Activated naive CD4-positive, alpha-beta T cell treated with anti-CD3 and anti-CD28 coated beads for 36 hours (primary cell): ENCODE results near the gene LAMA3. TPM values are rescaled to one million over a fixed set of nuclear protein-coding genes. Genes with fewer than 3 reads are reported as not detected.
A peak's percentile ranks its signal among the peaks of the same experiment; 100 is the strongest.

Experiments used
- CTCF ChIA-PET: fragments of 350-600 bp; sonication (Branson Sonifier 250); formaldehyde crosslinking; loops from one replicate; lab custom pipeline; 2021; ENCODE audit warnings: antibody characterized with exemption; lab: Charles Lee
- DNase-seq: peaks from one replicate; pipeline ENCODE4 v3.0.0-alpha.2; 2020
- H3K27ac Mint-ChIP-seq: one replicate; pipeline ENCODE4 v1.8.0; 2021; ENCODE audit warnings: mild to moderate bottlenecking, mixed read lengths
- H3K27me3 Mint-ChIP-seq: one replicate; pipeline ENCODE4 v1.8.0; 2021; ENCODE audit warnings: low read depth, mixed read lengths
- H3K36me3 Mint-ChIP-seq: one replicate; pipeline ENCODE4 v1.8.0; 2021; ENCODE audit warnings: low read depth, mixed read lengths
- H3K4me1 Mint-ChIP-seq: one replicate; pipeline ENCODE4 v1.8.0; 2021; ENCODE audit warnings: low read depth, mixed read lengths
- H3K4me3 Mint-ChIP-seq: one replicate; pipeline ENCODE4 v1.8.0; 2021; ENCODE audit warnings: mild to moderate bottlenecking, moderate library complexity, mixed read lengths
- H3K9me3 Mint-ChIP-seq: one replicate; pipeline ENCODE4 v1.8.0; 2021; ENCODE audit warnings: mixed read lengths
- intact Hi-C: fragments of 100-400 bp; cut with micrococcal nuclease; formaldehyde crosslinking; loops from one replicate; pipeline ENCODE4 v1.15.1; 2023
- total RNA-seq, 2 experiments: library from RNA; stranded (reverse); gene quantifications; one replicate each; pipeline ENCODE4 v1.2.3, GENCODE V29; 2021

LAMA3 gene
- total RNA-seq, 2 experiments from 2014 or later, result 0.05 to 0.10 TPM

DNA sequence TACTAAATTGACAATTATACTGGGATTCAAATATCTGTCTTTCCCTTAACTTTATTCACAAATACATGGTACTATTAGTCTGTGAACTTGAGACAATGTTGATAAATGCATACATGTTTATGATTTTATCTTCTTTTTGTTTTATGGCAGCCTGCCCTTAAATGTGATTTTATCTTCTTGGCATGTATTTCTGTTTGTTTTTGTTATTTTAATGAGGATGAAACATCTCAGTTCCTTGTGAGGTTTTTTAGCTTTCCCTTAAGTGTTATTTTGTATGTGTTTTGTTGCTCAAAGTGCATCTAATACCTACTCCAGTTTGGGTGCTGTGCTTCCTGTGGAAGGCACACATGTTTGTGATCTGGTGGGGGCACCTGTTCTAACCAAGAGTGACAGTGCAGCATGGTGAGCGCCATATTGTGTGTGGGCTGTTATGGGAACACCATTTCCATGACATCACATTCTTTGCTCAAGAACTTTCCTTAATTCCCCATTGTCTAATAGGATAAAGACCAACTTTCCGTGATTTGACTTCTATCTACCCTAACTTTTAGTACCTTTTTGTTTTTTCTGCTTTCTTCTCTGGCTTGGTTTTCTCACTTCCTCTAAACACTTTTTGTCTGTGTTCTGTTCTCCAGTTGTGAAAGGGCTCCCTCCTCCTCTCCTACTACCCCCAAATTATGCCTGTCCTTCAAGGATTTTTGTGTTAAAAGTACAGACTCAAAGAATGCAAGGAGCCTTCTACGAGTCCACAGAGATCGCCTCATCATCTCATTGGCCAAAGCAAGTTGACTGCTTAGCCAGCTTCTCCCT lies 163.2 kb downstream of the LAMA3 start:
- Mint-ChIP-seq H3K9me3 (no peaks in the 10 kb centered on the region), H3K4me3 (no peak overlapping the region), H3K4me1 (peaks cover 7% of the 10 kb centered on the region), H3K36me3 (no peaks in the 10 kb centered on the region), H3K27me3 (no peaks in the 10 kb centered on the region), H3K27ac (no peak overlapping the region)
- peak; percentile 16 for DNase-seq
- intact Hi-C loops, result no loop called here
- CTCF ChIA-PET, result no interaction called here

DNA sequence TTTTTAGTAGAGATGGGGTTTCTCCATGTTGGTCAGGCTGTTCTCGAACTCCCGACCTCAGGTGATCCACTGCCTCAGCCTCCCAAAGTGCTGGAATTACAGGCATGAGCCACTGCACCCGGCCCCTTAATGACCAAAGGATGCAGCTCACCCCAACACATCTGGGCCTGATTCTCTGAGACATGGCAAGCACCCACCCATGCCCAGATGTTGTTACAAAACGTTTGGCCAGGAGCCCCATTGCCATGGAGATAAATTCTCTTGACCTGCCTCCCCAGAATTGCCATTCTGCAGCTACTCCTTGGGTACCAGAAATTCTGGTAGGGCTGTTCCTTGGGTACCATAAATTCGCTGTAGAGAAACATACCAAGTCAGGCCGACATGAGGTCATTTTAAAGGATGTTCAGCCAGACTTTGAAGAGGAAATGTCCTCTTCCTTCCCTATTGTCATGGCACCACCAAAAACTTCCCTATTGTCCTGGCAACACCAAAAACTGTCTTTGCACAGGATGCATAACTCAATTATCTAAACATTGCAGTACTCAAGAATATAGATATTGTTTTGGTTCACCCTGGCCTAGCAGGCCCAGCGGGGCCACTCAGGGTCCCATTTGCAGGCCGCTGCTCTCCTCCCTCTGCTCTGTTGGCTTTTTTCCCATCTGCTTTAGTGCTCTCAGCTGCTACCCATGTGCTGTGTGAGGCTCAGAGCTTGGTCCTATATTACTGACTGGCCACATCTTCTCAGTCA lies 164.4 kb downstream of the LAMA3 start:
- DNase-seq, result no peak
- no peaks in the 10 kb centered on the region for H3K27me3 Mint-ChIP-seq
- H3K27ac Mint-ChIP-seq, result no peak overlapping the region
- H3K4me1 Mint-ChIP-seq, result peaks cover 7% of the 10 kb centered on the region
- no peaks in the 10 kb centered on the region for H3K36me3 Mint-ChIP-seq
- CTCF ChIA-PET, result no interaction called here
- no peaks in the 10 kb centered on the region for H3K9me3 Mint-ChIP-seq
- no peak overlapping the region for H3K4me3 Mint-ChIP-seq
- intact Hi-C loops, result no loop called here

- Mint-ChIP-seq H3K36me3 (no peaks in the 10 kb centered on the region), H3K4me3 (no peak overlapping the region), H3K27ac (no peak overlapping the region), H3K27me3 (no peaks in the 10 kb centered on the region), H3K9me3 (no peaks in the 10 kb centered on the region), H3K4me1 (peaks cover 7% of the 10 kb centered on the region)
- CTCF ChIA-PET, result no interaction called here
- no peak for DNase-seq
- intact Hi-C loops, result no loop called here
Observed at GRCh38 chr18:23855721-23856120, 166.5 kb downstream of the LAMA3 start.

GRCh38 chr18:23856466-23857163 lies 167.4 kb downstream of the LAMA3 start:
- no peak overlapping the region for H3K27ac Mint-ChIP-seq

GRCh38 chr18:23857164-23857552 lies 167.9 kb downstream of the LAMA3 start:
- DNase-seq, result no peak
- H3K4me1 Mint-ChIP-seq, result peaks cover 17% of the 10 kb centered on the region
- no peak overlapping the region for H3K27ac Mint-ChIP-seq
- no peaks in the 10 kb centered on the region for H3K9me3 Mint-ChIP-seq
- CTCF ChIA-PET, result interaction anchor here (1.1 kb wide), 1 partner anchor 61 kb away, joined by 3 read pairs; no protein-coding TSS in a partner anchor
- no peaks in the 10 kb centered on the region for H3K27me3 Mint-ChIP-seq
- intact Hi-C loops, result no loop called here
- no peak overlapping the region for H3K4me3 Mint-ChIP-seq
- no peaks in the 10 kb centered on the region for H3K36me3 Mint-ChIP-seq

More at GRCh38 chr18:23856466-23857163, 167.4 kb downstream of the LAMA3 start:
- Mint-ChIP-seq H3K9me3 (no peaks in the 10 kb centered on the region), H3K36me3 (no peaks in the 10 kb centered on the region), H3K4me1 (peaks cover 12% of the 10 kb centered on the region), H3K4me3 (no peak overlapping the region), H3K27me3 (no peaks in the 10 kb centered on the region)
- intact Hi-C loops, result no loop called here
- no peak for DNase-seq
- CTCF ChIA-PET, result interaction anchor here (1.1 kb wide), 1 partner anchor 62 kb away, joined by 3 read pairs; no protein-coding TSS in a partner anchor

DNA sequence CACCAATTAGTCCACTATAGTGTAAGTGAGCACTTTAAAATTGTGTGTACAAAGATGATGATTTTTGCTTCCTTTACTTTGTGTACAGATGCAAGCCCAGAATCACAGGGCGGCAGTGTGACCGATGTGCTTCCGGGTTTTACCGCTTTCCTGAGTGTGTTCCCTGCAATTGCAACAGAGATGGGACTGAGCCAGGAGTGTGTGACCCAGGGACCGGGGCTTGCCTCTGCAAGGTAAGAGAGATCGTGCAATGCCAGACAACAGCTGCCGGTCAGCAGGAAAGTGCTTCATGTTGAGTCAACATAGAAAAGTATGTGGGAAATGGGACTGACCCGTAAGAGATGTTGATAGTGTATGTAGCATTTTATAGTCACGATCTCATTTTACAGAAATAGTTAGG lies 168.5 kb downstream of the LAMA3 start:
- no peak overlapping the region for H3K4me3 Mint-ChIP-seq
- H3K4me1 Mint-ChIP-seq, result peaks cover 17% of the 10 kb centered on the region
- no peak overlapping the region for H3K27ac Mint-ChIP-seq
- H3K36me3 Mint-ChIP-seq, result no peaks in the 10 kb centered on the region
- DNase-seq, result no peak
- H3K27me3 Mint-ChIP-seq, result no peaks in the 10 kb centered on the region
- CTCF ChIA-PET, result interaction anchor here (0.9 to 1.1 kb wide), 2 partner anchors 34 to 61 kb away, joined by 3 read pairs; no protein-coding TSS in a partner anchor
- no peaks in the 10 kb centered on the region for H3K9me3 Mint-ChIP-seq
- intact Hi-C loops, result no loop called here

- intact Hi-C loops, result no loop called here
- CTCF ChIA-PET, result interaction anchor here (0.6 kb wide), 1 partner anchor 301 kb away, joined by 3 read pairs; no protein-coding TSS in a partner anchor
- H3K4me3 Mint-ChIP-seq, result no peak overlapping the region
- no peaks in the 10 kb centered on the region for H3K27me3 Mint-ChIP-seq
- H3K4me1 Mint-ChIP-seq, result peaks cover 26% of the 10 kb centered on the region
- no peaks in the 10 kb centered on the region for H3K9me3 Mint-ChIP-seq
- no peaks in the 10 kb centered on the region for H3K36me3 Mint-ChIP-seq
- DNase-seq, result no peak
- no peak overlapping the region for H3K27ac Mint-ChIP-seq
Observed at GRCh38 chr18:23859466-23860336, 170.4 kb downstream of the LAMA3 start.

- Mint-ChIP-seq H3K27ac (no peak overlapping the region), H3K9me3 (no peaks in the 10 kb centered on the region), H3K27me3 (no peaks in the 10 kb centered on the region), H3K4me3 (no peak overlapping the region), H3K36me3 (no peaks in the 10 kb centered on the region), H3K4me1 (peaks cover 42% of the 10 kb centered on the region)
- intact Hi-C loops, result no loop called here
- CTCF ChIA-PET, result interaction anchor here (0.7 to 1.5 kb wide), 4 partner anchors 10 to 66 kb away, joined by 3 to 5 read pairs (median 4); no protein-coding TSS in a partner anchor
- no peak for DNase-seq
Observed at GRCh38 chr18:23861326-23861725, 172.1 kb downstream of the LAMA3 start.

DNA sequence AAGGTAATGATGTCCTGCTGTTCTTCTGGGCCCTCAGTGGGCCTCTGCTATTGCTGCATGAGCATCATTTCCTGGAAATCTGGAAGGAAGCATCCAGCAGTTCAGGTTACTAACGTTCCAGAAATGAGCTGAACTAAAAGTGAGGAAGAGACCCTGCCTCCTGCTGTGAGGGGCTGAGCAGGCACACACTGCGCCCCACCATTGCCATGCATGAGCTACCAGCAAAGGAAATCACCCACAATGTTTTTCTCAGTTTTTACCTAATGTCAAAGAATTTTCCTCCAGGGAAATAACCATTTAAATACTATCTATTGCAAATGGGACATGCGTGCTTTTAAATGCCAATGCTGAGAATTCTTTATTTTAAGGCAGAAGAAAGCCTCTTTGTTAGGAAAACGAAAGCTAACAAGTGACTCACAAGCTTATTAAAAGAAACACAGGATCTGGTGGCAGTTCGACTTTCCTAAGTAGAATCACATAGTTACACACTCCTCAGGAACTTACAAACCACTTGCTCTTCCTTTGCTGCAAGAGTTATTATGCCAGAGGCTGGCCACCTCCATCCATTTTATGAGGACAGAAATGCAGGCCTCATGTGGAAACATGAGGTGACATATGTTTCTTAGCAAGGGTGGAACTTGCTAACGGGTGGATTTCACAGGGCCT lies 172.7 kb downstream of the LAMA3 start:
- CTCF ChIA-PET, result interaction anchor here (1.4 to 1.5 kb wide), 2 partner anchors 10 to 57 kb away, joined by 3 to 5 read pairs; no protein-coding TSS in a partner anchor
- H3K27ac Mint-ChIP-seq, result peak overlapping the region; percentile 73
- DNase-seq, result no peak
- no peak overlapping the region for H3K4me3 Mint-ChIP-seq
- intact Hi-C loops, result no loop called here
- no peaks in the 10 kb centered on the region for H3K27me3 Mint-ChIP-seq
- H3K4me1 Mint-ChIP-seq, result peaks cover 47% of the 10 kb centered on the region
- H3K9me3 Mint-ChIP-seq, result no peaks in the 10 kb centered on the region
- H3K36me3 Mint-ChIP-seq, result no peaks in the 10 kb centered on the region

DNA sequence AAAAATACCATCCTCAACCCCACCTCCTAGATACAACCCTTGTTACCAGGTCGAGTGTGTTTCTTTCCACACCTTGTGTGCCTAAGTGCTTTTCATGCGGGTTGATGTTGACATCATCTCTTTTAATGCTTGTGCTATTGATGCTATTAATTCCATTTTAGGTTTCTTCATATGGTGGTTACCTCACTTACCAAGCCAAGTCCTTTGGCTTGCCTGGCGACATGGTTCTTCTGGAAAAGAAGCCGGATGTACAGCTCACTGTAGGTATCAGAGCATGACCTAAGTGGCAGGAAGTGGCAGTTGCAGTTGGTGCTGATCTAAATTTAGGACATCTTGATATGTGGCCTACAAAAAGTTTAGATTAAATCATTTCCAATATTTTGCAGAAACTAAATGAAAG lies 175.4 kb downstream of the LAMA3 start:
- Mint-ChIP-seq H3K4me1 (peaks cover 51% of the 10 kb centered on the region), H3K27me3 (no peaks in the 10 kb centered on the region), H3K36me3 (no peaks in the 10 kb centered on the region), H3K27ac (peak overlapping the region; percentile 79), H3K9me3 (no peaks in the 10 kb centered on the region), H3K4me3 (no peak overlapping the region)
- CTCF ChIA-PET, result interaction anchor here (0.7 to 1.9 kb wide), 2 partner anchors 54 to 326 kb away, joined by 4 read pairs; no protein-coding TSS in a partner anchor
- DNase-seq, result peak; percentile 61
- intact Hi-C loops, result loop anchor here (2.0 kb wide), 1 partner anchor 36 kb away; no protein-coding TSS in a partner anchor

DNA sequence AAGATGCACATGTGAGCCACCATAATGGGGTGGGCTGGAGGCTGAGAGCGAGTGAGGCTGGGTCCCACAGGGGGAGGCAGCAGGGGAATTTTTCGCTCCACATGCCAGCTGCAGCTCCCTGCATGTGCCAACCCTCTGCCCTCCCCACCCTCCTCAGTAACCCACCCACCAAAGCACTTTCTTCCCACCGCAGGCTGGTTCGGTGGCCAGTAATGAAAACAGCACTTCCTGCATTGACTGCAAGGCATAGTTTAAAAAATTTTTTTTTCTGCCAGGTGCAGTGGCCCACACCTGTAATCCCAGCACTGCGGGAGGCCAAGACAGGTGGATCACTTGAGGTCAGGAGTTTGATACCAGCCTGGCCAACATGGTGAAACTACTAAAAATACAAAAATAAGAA lies 177.8 kb downstream of the LAMA3 start:
- CTCF ChIA-PET, result no interaction called here
- Mint-ChIP-seq H3K36me3 (no peaks in the 10 kb centered on the region), H3K4me1 (peaks cover 53% of the 10 kb centered on the region), H3K27ac (no peak overlapping the region), H3K9me3 (no peaks in the 10 kb centered on the region), H3K27me3 (no peaks in the 10 kb centered on the region), H3K4me3 (no peak overlapping the region)
- DNase-seq, result no peak
- intact Hi-C loops, result no loop called here
